ENCODE results near the gene CTNNA3.

The CTNNA3 gene

DNA sequence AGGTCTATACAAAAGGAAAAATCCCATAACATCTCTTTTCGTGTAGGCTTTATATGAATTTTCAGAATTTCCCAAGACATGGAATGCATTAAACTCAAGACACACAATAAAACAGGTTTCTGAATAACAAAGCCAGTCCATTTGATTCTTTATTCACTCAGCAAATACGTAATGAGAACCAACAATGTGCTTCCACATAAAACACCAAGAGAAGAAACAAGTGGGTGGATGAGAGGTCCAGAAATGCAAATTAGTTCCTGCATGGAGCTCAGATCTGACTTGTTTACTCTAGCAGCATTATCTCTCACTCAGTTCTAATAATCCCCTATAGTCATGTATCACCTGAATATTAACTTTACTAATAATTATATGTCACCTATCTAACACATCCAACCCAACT, 520.6 kb downstream of the CTNNA3 start:
- Mint-ChIP-seq H3K9me3 (peaks cover 4 to 14% of the 10 kb centered on the region in 2 donors), H3K27me3 (no peaks in the 10 kb centered on the region), H3K4me1 (ENCODE audit: low read depth in 2 of 2) (no peaks in the 10 kb centered on the region), H3K4me3 (no peak overlapping the region), H3K27ac (no peak overlapping the region), H3K36me3 (ENCODE audit: insufficient read depth) (no peaks in the 10 kb centered on the region)
- ATAC-seq (replicated peaks): no peak
- no peak for DNase-seq

- ATAC-seq (replicated peaks) (no peak), DNase-seq (no peak)
- H3K4me3 Mint-ChIP-seq: no peak overlapping the region
- H3K36me3 Mint-ChIP-seq (ENCODE audit: insufficient read depth): no peaks in the 10 kb centered on the region
- no peaks in the 10 kb centered on the region for H3K27me3 Mint-ChIP-seq
- no peaks in the 10 kb centered on the region for H3K4me1 Mint-ChIP-seq (ENCODE audit: low read depth in 2 of 2)
- H3K27ac Mint-ChIP-seq: no peak overlapping the region
- peaks cover 6 to 15% of the 10 kb centered on the region in 2 donors for H3K9me3 Mint-ChIP-seq
Observed at GRCh38 chr10:67173787-67174186, 522.2 kb downstream of the CTNNA3 start.

- peaks cover 10 to 24% of the 10 kb centered on the region in 2 donors for H3K9me3 Mint-ChIP-seq
- no peak overlapping the region for H3K27ac Mint-ChIP-seq
- ATAC-seq (replicated peaks): no peak
- no peaks in the 10 kb centered on the region for H3K4me1 Mint-ChIP-seq (ENCODE audit: low read depth in 2 of 2)
- H3K36me3 Mint-ChIP-seq (ENCODE audit: insufficient read depth): no peaks in the 10 kb centered on the region
- H3K4me3 Mint-ChIP-seq: no peak overlapping the region
- no peak for DNase-seq
- no peaks in the 10 kb centered on the region for H3K27me3 Mint-ChIP-seq
Observed at GRCh38 chr10:67171970-67172369, 524.0 kb downstream of the CTNNA3 start.

DNA sequence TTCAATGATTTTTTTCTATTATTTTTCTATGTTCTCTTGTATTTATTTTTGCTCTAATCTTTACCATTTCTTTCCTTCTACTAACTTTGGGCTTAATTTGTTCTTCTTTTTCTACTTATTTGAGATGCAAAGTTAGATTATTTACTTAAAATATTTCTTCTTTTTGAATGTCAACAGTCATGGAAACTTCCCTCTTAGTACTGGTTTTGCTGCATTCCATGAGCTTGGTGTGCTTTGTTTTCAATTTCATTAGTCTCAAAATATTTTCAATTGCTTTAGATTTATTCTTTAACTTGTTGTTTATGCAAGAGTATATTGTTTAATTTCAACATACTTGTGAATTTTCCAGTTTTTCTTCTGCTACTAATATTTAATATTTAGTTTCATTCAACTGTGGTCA, 539.8 kb downstream of the CTNNA3 start:
- H3K4me3 Mint-ChIP-seq: no peak overlapping the region
- no peak for ATAC-seq (replicated peaks)
- no peak for DNase-seq
- no peaks in the 10 kb centered on the region for H3K36me3 Mint-ChIP-seq (ENCODE audit: insufficient read depth)
- peaks cover 7 to 8% of the 10 kb centered on the region in 2 donors for H3K9me3 Mint-ChIP-seq
- no peak overlapping the region for H3K27ac Mint-ChIP-seq
- H3K4me1 Mint-ChIP-seq (ENCODE audit: low read depth in 2 of 2): no peaks in the 10 kb centered on the region
- H3K27me3 Mint-ChIP-seq: no peaks in the 10 kb centered on the region

DNA sequence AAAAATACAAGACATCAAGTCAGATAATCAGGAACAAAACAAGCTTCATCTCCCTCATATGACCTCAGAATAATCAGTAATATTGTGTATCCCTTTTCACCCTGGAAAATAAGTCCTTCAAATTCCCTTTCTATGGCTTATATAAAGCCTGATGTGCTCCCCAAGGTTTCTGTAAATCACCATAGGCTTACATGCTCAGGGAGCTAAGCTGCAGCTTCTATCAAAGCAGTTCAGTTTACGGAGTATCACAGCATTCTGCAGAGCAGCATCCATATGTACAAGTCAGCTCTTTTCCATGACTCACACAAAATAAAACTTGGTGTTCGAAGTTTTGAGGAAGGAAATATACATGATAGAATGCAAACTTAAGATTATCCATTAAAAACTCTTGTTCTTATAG, 544.5 kb downstream of the CTNNA3 start:
- Mint-ChIP-seq H3K4me3 (no peak overlapping the region), H3K4me1 (ENCODE audit: low read depth in 2 of 2) (no peaks in the 10 kb centered on the region), H3K36me3 (ENCODE audit: insufficient read depth) (no peaks in the 10 kb centered on the region), H3K9me3 (peaks cover 5 to 8% of the 10 kb centered on the region in 2 donors), H3K27ac (no peak overlapping the region), H3K27me3 (no peaks in the 10 kb centered on the region)
- DNase-seq (no peak), ATAC-seq (replicated peaks) (no peak)

DNA sequence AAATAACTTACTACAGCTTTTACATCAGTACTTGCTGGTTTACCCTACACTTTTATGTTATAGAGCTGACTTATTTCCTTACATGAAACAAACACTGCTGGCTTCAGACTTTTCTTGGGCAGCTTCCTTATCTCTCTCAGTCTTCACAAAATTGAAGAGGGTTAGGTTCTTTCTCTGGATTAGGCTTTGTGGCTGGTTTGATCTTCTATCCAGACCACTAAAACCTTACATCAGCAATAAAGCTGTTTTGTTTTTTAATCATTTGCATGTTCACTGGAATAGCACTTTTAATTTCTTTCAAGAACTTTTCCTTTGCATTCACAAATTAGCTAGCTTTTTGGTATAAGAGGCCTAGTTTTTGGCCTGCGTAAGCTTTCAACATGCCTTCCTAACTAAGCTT, 551.5 kb downstream of the CTNNA3 start:
- Mint-ChIP-seq H3K4me3 (no peak overlapping the region), H3K9me3 (peaks cover 8 to 10% of the 10 kb centered on the region in 2 donors), H3K27me3 (no peaks in the 10 kb centered on the region), H3K27ac (no peak overlapping the region), H3K4me1 (ENCODE audit: low read depth in 2 of 2) (no peaks in the 10 kb centered on the region), H3K36me3 (ENCODE audit: insufficient read depth) (no peaks in the 10 kb centered on the region)
- ATAC-seq (replicated peaks) (no peak), DNase-seq (no peak)

DNA sequence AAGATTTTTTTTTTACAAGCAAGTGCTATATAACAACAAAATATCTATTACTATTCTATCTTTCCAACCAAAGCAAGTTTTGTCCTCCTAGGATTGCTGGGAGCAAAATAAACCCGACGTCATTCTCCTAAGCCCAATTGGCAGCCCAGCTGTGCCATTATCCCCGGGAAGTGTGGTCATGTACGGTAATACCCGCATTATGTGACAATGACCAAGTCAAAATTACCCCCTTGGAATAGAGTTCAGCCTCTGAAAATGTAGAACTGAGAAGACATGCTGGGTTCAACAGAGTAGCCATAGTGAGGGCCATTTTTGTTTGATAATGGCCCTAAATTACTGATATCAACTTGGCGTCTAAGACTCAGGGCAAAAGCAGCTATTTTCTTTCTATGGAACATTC, 554.7 kb downstream of the CTNNA3 start:
- Mint-ChIP-seq H3K27ac (no peak overlapping the region), H3K4me3 (no peak overlapping the region), H3K27me3 (no peaks in the 10 kb centered on the region), H3K4me1 (ENCODE audit: low read depth in 2 of 2) (no peaks in the 10 kb centered on the region), H3K9me3 (peaks cover 10 to 15% of the 10 kb centered on the region in 2 donors), H3K36me3 (ENCODE audit: insufficient read depth) (no peaks in the 10 kb centered on the region)
- ATAC-seq (replicated peaks) (no peak), DNase-seq (no peak)

DNA sequence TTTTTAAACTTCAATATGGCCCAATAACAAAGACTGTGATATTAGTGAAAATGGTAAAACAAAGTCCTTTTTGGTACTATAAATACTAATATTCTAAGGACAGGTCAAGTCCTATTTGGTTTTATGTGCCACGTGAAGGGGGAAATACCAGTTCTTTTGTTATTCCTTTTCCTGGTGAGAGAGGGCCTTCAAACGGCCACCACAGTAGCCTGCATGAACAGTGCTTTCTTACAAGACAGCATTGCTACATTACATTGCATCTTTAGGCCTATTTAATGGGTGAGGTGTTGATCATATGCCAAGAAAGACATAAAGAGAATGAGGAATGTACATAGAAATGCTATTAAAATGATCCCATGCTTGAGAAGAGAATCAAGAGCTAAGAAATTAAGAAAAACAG, 555.4 kb downstream of the CTNNA3 start:
- ATAC-seq (replicated peaks) (no peak), DNase-seq (no peak)
- peaks cover 8 to 15% of the 10 kb centered on the region in 2 donors for H3K9me3 Mint-ChIP-seq
- H3K27ac Mint-ChIP-seq: no peak overlapping the region
- H3K4me1 Mint-ChIP-seq (ENCODE audit: low read depth in 2 of 2): no peaks in the 10 kb centered on the region
- H3K36me3 Mint-ChIP-seq (ENCODE audit: insufficient read depth): no peaks in the 10 kb centered on the region
- no peak overlapping the region for H3K4me3 Mint-ChIP-seq
- H3K27me3 Mint-ChIP-seq: no peaks in the 10 kb centered on the region

GRCh38 chr10:67127441-67127840, 568.6 kb downstream of the CTNNA3 start:
- Mint-ChIP-seq H3K36me3 (ENCODE audit: insufficient read depth) (peaks cover 3% of the 10 kb centered on the region), H3K4me1 (ENCODE audit: low read depth in 2 of 2) (no peaks in the 10 kb centered on the region), H3K9me3 (no peaks in the 10 kb centered on the region), H3K27ac (no peak overlapping the region), H3K27me3 (no peaks in the 10 kb centered on the region), H3K4me3 (no peak overlapping the region)
- DNase-seq: no peak
- ATAC-seq (replicated peaks): no peak

- Mint-ChIP-seq H3K4me1 (ENCODE audit: low read depth in 2 of 2) (no peaks in the 10 kb centered on the region), H3K9me3 (no peaks in the 10 kb centered on the region), H3K4me3 (no peak overlapping the region), H3K27me3 (no peaks in the 10 kb centered on the region), H3K27ac (no peak overlapping the region), H3K36me3 (ENCODE audit: insufficient read depth) (no peaks in the 10 kb centered on the region)
- no peak for ATAC-seq (replicated peaks)
- no peak for DNase-seq
Observed at GRCh38 chr10:67119651-67120050, 576.3 kb downstream of the CTNNA3 start.

DNA sequence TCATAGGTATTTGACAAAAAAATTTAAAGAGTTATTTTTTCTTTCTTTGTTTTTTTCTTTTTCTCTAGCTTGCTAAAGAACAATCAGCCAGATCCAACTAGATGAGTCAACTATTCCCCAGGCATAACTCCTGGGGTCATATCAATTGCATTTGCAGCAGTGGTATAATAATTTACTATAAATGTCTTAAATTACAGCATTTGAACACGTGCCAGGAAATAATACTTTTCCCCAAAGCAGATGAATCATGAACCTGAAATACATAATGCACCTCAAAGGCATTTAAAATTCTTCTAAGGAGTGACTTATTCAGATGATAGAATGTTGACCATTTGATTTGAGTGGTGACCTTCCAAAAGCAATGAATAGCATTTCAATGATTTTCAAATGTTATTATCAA, 580.0 kb downstream of the CTNNA3 start:
- peaks cover 0 to 4% of the 10 kb centered on the region in 2 donors for H3K9me3 Mint-ChIP-seq
- no peaks in the 10 kb centered on the region for H3K4me1 Mint-ChIP-seq (ENCODE audit: low read depth in 2 of 2)
- no peaks in the 10 kb centered on the region for H3K27me3 Mint-ChIP-seq
- no peak for ATAC-seq (replicated peaks)
- H3K36me3 Mint-ChIP-seq (ENCODE audit: insufficient read depth): no peaks in the 10 kb centered on the region
- H3K4me3 Mint-ChIP-seq: no peak overlapping the region
- no peak for DNase-seq
- H3K27ac Mint-ChIP-seq: no peak overlapping the region

- no peaks in the 10 kb centered on the region for H3K36me3 Mint-ChIP-seq (ENCODE audit: insufficient read depth)
- H3K27ac Mint-ChIP-seq: no peak overlapping the region
- ATAC-seq (replicated peaks): no peak
Observed at GRCh38 chr10:67114945-67115344, 581.0 kb downstream of the CTNNA3 start.

GRCh38 chr10:67112765-67113164, 583.2 kb downstream of the CTNNA3 start:
- Mint-ChIP-seq H3K9me3 (peaks cover 0 to 4% of the 10 kb centered on the region in 2 donors), H3K27ac (no peak overlapping the region), H3K36me3 (ENCODE audit: insufficient read depth) (no peaks in the 10 kb centered on the region), H3K27me3 (no peaks in the 10 kb centered on the region), H3K4me1 (ENCODE audit: low read depth in 2 of 2) (no peaks in the 10 kb centered on the region), H3K4me3 (no peak overlapping the region)
- DNase-seq (no peak), ATAC-seq (replicated peaks) (no peak)

More at GRCh38 chr10:67114945-67115344, 581.0 kb downstream of the CTNNA3 start:
- no peaks in the 10 kb centered on the region for H3K27me3 Mint-ChIP-seq
- peaks cover 0 to 4% of the 10 kb centered on the region in 2 donors for H3K9me3 Mint-ChIP-seq
- no peaks in the 10 kb centered on the region for H3K4me1 Mint-ChIP-seq (ENCODE audit: low read depth in 2 of 2)
- no peak for DNase-seq
- H3K4me3 Mint-ChIP-seq: no peak overlapping the region

DNA sequence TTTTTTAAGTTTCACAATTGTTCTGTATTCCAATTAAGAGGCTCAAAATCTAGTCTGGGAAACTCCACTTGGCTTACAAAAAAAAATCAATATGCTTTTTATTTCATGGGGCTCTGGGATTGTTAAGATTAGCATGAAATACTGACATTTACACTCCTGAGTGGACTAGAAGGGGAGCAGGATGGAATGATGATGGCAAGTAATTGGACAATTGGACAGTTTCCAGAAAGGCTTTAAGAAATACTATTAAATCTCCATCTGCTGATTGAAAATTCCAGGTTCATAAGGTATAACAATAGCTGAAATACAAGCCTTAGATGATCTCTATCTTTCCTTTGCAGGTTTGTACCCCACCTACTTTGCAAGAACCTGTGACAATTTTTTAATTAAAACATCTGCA, 585.7 kb downstream of the CTNNA3 start:
- H3K4me3 Mint-ChIP-seq: no peak overlapping the region
- no peak overlapping the region for H3K27ac Mint-ChIP-seq
- ATAC-seq (replicated peaks) (no peak), DNase-seq (no peak)
- H3K36me3 Mint-ChIP-seq (ENCODE audit: insufficient read depth): no peaks in the 10 kb centered on the region
- H3K4me1 Mint-ChIP-seq (ENCODE audit: low read depth in 2 of 2): no peaks in the 10 kb centered on the region
- H3K27me3 Mint-ChIP-seq: no peaks in the 10 kb centered on the region
- peaks cover 0 to 4% of the 10 kb centered on the region in 2 donors for H3K9me3 Mint-ChIP-seq

- Mint-ChIP-seq H3K27me3 (no peaks in the 10 kb centered on the region), H3K4me1 (ENCODE audit: low read depth in 2 of 2) (no peaks in the 10 kb centered on the region), H3K9me3 (peaks cover 0 to 4% of the 10 kb centered on the region in 2 donors), H3K27ac (no peak overlapping the region), H3K36me3 (ENCODE audit: insufficient read depth) (no peaks in the 10 kb centered on the region), H3K4me3 (no peak overlapping the region)
- DNase-seq (no peak), ATAC-seq (replicated peaks) (no peak)
Observed at GRCh38 chr10:67107670-67108069, 588.3 kb downstream of the CTNNA3 start.

Measured in effector memory CD8-positive, alpha-beta T cell (primary cell).